Mucosa of stomach (tissue), 1 donor: ENCODE data around the gene TAF5L.
"Not testable (repeated sequence)": the region's sequence is repeated elsewhere in the genome, so short reads cannot be mapped to it uniquely, and the experiment has no call there.

ENCODE experiments used
- H3K27me3 ChIP-seq: one replicate; pipeline ENCODE4 v1.7.0; 2013; ENCODE audit warnings: mild to moderate bottlenecking, low read length; ENCODE audit not compliant: control insufficient read depth, insufficient read depth
- H3K36me3 ChIP-seq: one replicate; pipeline ENCODE4 v1.7.0; 2013; ENCODE audit warnings: low read length; ENCODE audit not compliant: control insufficient read depth, insufficient read depth
- H3K4me1 ChIP-seq: one replicate; pipeline ENCODE4 v1.7.0; 2013; ENCODE audit warnings: mild to moderate bottlenecking, low read length; ENCODE audit not compliant: control insufficient read depth, insufficient read depth
- H3K4me3 ChIP-seq: one replicate; pipeline ENCODE4 v1.7.0; 2013; ENCODE audit warnings: low read length
- H3K9ac ChIP-seq: one replicate; pipeline ENCODE4 v1.7.0; 2013; ENCODE audit warnings: mild to moderate bottlenecking, low read length, moderate library complexity
- H3K9me3 ChIP-seq: one replicate; pipeline ENCODE4 v1.7.0; 2013; ENCODE audit warnings: mild to moderate bottlenecking, low read length, moderate library complexity; ENCODE audit not compliant: control insufficient read depth
- donor health status: Pancreatic carcinoma.

Gene TAF5L

DNA sequence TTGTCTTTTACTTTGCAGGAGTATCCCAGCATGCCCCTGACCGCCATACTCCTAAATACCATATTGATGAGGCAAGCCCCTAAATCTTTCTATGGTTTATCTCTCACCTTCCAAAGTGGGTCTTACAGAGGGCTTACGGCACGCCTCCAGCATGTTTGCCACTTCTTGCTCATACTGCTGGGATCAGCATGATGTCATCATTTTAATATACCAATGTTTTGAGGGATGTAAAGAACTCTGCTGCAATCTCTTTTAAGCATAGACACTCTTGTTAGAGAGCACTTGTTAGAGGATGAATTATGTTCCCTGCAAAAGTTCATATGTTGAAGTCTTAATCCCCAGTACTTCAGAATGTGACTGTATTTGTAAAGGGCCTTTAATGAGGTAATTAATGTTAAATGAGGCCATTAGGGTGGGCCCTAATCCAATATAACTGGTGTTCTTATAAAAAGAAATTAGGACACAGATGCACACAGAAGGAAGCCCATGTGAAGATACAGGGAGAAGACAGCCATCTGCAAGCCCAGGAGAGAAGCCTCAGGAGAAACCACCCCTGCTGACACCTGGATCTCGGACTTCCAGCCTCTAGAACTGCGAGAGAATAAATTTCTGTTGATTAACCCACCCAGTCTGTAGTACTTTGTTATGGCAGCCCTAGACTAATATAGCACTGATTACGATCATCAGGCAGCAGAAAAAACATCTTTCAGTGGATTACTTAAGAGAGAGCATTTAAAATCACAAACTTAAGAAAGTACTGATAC, 51.1 kb downstream of the TAF5L start:
- H3K36me3 ChIP-seq = no peaks in the 10 kb centered on the region
- no peak overlapping the region for H3K9ac ChIP-seq
- no peak overlapping the region for H3K4me3 ChIP-seq
- H3K27me3 ChIP-seq = no peaks in the 10 kb centered on the region
- peaks cover 18% of the 10 kb centered on the region for H3K4me1 ChIP-seq
- H3K9me3 ChIP-seq = no peaks in the 10 kb centered on the region

DNA sequence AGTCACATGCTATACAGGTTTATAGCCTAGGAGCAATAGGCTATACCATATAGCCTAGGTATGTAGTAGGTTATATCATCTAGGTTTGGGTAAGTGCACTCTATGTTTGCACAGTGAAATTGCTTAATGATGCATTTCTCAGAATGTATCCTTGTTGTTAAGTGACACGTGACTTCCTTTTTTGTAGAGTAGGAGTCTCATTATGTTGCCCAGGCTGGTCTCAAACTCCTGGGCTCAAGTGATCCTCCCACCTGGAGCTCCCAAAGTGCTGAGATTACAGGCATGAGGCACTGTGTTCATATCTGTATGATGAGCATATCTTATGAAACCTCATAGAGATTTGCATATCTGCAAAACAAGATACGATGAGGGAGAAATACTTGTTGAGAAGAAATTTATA, 53.6 kb downstream of the TAF5L start:
- Histone ChIP-seq H3K9me3 (no peaks in the 10 kb centered on the region), H3K9ac (no peak overlapping the region), H3K27me3 (no peaks in the 10 kb centered on the region), H3K4me3 (no peak overlapping the region), H3K36me3 (no peaks in the 10 kb centered on the region), H3K4me1 (peaks cover 10% of the 10 kb centered on the region)

DNA sequence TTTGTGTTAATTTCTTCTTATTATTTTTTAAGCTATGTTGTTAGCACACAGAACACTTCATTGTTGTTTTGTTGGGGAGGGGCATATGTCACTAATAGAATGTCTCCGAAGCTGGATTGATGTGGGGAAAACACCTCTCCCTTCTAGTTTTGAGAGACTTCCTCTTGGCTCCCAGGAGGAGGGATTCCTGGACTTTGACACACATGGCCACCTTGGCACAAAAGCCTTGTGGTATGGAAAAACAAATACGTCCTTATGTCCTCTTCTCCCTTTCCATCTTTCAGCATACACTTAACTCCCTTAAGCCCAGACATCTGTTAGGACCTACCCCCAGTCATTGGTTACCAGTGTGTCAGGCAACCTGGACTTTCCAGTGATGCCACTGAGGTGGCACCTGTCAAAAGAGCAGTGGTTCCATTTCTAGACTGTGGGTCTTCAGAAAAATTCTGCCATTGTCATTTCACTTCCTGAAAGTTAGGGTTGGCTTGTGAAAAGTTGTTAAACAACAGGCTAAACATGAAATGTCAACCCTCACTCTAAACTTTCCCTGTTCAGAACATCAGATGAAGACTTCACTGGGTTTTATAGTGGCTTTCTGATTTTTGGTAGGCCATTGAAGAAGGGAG, 54.9 kb downstream of the TAF5L start:
- Histone ChIP-seq H3K27me3 (no peaks in the 10 kb centered on the region), H3K9me3 (no peaks in the 10 kb centered on the region), H3K36me3 (no peaks in the 10 kb centered on the region), H3K4me3 (no peak overlapping the region), H3K9ac (no peak overlapping the region), H3K4me1 (peaks cover 10% of the 10 kb centered on the region)

DNA sequence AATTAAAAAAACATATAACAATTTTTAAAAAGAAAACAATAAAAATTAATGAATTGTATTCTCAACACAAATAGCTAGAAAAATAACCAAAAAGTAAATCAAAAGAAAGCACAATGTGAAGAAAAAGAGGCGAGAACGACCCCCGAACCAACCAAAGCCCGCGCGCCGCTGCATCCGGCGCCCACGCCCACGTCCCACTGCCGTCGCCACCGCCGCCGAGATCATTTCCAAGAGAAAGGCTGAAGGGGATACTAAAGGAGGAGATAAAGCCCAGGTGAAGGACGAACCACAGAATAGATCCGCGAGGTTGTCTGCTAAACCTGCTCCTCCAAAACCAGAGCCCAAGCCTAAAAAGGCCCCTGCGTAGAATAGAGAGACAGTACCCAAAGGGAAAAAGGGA, 55.6 kb downstream of the TAF5L start:
- H3K4me3 ChIP-seq = no peak overlapping the region
- peaks cover 10% of the 10 kb centered on the region for H3K4me1 ChIP-seq
- no peaks in the 10 kb centered on the region for H3K36me3 ChIP-seq
- H3K27me3 ChIP-seq = no peaks in the 10 kb centered on the region
- H3K9me3 ChIP-seq = no peaks in the 10 kb centered on the region
- no peak overlapping the region for H3K9ac ChIP-seq

DNA sequence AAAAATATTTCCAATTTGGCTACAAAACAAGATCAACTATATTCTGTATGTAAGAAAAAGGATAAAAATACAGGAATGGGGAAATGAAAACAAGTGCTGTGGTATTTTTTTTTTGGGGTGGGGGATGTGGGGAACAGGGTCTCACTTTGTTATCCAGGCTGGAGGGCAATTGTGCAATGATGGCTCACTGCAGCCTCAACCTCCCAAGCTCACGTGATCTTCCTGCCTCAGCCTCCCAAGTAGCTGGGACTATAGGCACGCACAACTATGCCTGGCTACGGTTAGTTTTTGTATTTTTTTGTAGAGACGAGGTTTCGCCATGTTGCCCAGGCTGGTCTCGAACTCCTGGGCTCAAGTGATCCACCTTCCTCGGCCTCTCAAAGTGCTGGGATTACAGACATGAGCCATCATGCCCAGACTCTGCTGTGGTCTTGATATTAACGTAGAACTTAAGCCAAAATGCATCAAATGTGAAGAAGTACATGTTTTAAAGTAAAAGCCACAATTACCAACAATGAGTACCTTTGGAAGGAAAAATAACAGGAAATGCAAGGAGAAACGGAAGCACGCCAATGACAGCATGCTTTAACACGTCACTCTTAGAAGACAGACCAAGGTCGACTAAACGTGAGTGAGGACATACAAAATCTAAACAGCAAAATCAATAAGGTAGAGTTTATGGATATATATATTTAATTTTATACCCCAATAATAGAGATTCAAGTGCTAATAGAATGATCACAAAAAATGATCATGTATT, 58.6 kb downstream of the TAF5L start:
- H3K4me3 ChIP-seq = no peak overlapping the region
- peaks cover 10% of the 10 kb centered on the region for H3K4me1 ChIP-seq
- no peaks in the 10 kb centered on the region for H3K36me3 ChIP-seq
- no peaks in the 10 kb centered on the region for H3K9me3 ChIP-seq
- no peak overlapping the region for H3K9ac ChIP-seq
- H3K27me3 ChIP-seq = no peaks in the 10 kb centered on the region

DNA sequence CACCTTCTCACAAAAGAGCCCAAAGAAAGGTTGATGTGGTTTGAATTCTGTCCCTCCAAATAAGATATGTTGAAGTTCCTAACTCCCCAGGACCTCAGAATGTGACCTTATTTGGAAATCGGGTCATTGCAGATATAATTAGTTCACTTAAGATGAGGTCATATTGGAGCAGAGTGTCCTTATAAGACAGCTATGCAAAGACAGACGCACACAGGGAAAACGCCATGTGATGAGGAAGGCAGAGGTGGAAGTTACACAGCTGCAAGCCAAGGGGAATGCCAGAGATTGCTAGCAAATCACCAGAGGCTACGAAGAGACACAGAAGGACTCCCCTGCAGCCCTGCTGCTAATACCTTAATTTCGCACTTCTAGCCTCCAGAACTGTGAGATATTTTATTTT, 62.2 kb downstream of the TAF5L start:
- Histone ChIP-seq H3K9ac (no peak overlapping the region), H3K27me3 (no peaks in the 10 kb centered on the region), H3K4me3 (no peak overlapping the region), H3K9me3 (no peaks in the 10 kb centered on the region), H3K36me3 (no peaks in the 10 kb centered on the region), H3K4me1 (no peaks in the 10 kb centered on the region)

DNA sequence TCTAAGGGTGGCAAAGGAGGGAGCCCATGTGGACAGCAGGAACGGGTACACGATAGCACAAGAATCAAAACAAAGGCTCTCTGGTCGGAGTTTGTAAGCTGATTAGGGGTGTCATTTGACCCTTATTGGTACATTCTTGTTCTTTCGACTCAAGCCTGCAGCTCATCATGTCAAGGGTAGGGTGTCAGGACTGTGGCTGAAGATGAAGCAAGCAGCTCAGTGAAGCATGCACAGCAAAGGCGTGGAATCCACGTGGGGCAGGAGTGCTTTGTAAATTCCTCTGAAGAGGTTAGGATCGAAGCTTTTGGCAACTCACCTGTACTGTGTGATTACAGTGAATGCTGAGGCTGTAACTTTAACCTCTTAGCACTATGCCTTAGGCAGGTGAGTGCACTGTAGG, 62.7 kb downstream of the TAF5L start:
- Histone ChIP-seq H3K4me3 (no peak overlapping the region), H3K9me3 (no peaks in the 10 kb centered on the region), H3K36me3 (no peaks in the 10 kb centered on the region), H3K27me3 (no peaks in the 10 kb centered on the region), H3K4me1 (no peaks in the 10 kb centered on the region), H3K9ac (no peak overlapping the region)

DNA sequence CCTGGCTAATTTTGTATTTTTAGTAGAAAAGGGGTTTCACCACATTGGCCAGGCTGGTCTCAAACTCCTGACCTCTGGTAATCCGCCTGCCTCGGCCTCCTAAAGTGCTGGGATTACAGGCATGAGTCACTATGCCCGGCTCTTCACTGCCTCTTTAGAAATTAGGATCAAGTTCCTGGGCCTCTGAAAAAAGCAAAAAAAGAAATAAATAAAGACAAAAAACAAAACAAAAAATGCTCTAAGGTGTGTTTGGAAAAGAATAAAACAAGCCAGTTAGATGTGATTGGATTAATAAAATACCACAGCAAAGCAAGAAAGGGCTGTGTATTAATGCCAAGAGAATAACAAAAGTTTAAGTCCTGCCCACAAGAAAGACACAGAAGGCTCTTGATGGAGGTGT, 63.2 kb downstream of the TAF5L start:
- Histone ChIP-seq H3K9me3 (no peaks in the 10 kb centered on the region), H3K9ac (no peak overlapping the region), H3K36me3 (no peaks in the 10 kb centered on the region), H3K4me1 (peaks cover 1% of the 10 kb centered on the region), H3K4me3 (no peak overlapping the region), H3K27me3 (no peaks in the 10 kb centered on the region)

DNA sequence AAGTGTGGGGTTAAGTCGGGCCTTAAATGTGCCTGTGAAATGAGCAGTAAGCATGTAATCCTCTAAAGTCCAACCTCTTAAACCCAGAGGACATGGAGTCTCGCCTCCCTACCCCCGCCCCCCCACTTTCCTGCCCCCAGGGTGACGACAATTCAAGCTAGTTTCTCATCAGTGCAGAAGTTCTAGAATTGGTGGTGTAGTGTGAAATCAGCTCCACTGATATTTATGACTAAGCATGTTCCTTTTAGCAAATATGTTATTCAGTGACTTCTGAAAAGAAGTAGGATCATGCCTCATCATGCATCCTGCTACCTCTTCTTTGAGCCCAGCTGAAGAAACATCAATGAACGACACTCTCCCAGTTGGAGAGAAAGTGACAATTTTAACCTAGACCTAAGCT, 64.8 kb downstream of the TAF5L start:
- no peaks in the 10 kb centered on the region for H3K36me3 ChIP-seq
- no peak overlapping the region for H3K4me3 ChIP-seq
- peaks cover 15% of the 10 kb centered on the region for H3K4me1 ChIP-seq
- no peaks in the 10 kb centered on the region for H3K27me3 ChIP-seq
- no peaks in the 10 kb centered on the region for H3K9me3 ChIP-seq
- H3K9ac ChIP-seq = no peak overlapping the region

DNA sequence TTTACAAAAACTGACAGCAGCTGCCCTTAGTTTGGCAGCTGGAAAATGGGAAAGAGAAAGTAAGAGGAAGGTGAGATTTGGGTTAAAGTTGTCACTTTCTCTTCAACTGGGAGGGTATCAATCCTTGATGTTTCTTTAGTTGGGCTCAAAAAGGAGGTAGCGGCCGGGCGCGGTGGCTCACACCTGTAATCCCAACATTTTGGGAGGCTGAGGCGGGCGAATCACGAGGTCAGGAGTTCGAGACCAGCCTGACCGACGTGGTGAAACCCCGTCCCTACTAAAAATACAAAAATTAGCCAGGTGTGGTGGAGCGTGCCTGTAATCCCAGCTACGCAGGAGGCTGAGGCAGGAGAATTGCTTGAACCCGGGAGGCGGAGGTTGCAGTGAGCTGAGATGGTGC, 65.8 kb downstream of the TAF5L start:
- not testable (repeated sequence) for H3K9me3 ChIP-seq, H3K36me3 ChIP-seq, H3K4me3 ChIP-seq, H3K9ac ChIP-seq, H3K27me3 ChIP-seq
- H3K4me1 ChIP-seq = peaks cover 15% of the 10 kb centered on the region

DNA sequence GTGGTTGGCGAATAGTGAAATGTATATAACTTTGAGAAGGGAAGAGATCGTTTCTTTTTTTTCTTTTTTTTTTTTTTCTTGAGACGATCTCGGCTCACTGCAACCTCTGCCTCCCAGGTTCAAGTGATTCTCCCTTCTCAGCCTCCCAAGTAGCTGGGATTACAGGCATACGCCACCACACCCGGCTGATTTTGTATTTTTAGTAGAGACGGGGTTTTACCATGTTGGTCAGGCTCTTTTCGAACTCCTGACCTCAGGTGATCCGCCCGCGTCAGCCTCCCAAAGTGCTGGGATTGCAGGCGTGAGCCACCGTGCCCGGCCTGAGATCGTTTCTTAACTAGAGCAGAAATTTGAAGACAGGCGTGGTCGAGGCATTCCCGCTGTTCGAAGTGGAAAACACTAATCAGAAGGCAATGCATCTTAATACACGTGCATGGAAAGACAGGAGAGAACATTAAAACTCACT, 66.6 kb downstream of the TAF5L start:
- H3K27me3 ChIP-seq, H3K9me3 ChIP-seq, H3K36me3 ChIP-seq: not testable (repeated sequence)
- Histone ChIP-seq H3K9ac (peak overlapping the region; percentile 61), H3K4me3 (peak overlapping the region; percentile 60), H3K4me1 (peaks cover 15% of the 10 kb centered on the region)
